Chondrocyte (in vitro differentiated cells): ENCODE data around the gene IKBKG. TPM values are rescaled to one million over a fixed set of nuclear protein-coding genes. Genes with fewer than 3 reads are reported as not detected.
A peak's percentile ranks its signal among the peaks of the same experiment; 100 is the strongest.

Source experiments
- DNase-seq: peaks from one replicate; pipeline ENCODE4 v3.0.0; 2021; ENCODE audit warnings: mixed read lengths, low spot score
- H3K27ac Mint-ChIP-seq: one replicate; pipeline ENCODE4 v1.8.0; 2021; ENCODE audit warnings: mild to moderate bottlenecking, moderate library complexity, mixed read lengths; ENCODE audit not compliant: unreplicated experiment
- H3K27me3 Mint-ChIP-seq: 2 replicates; pipeline ENCODE4 v1.8.0; 2021; ENCODE audit warnings: low read depth, mixed read lengths
- H3K36me3 Mint-ChIP-seq: 2 replicates; pipeline ENCODE4 v1.8.0; 2021; ENCODE audit warnings: low read depth, mixed read lengths
- H3K4me1 Mint-ChIP-seq: 2 replicates; pipeline ENCODE4 v1.8.0; 2021; ENCODE audit warnings: low read depth, mild to moderate bottlenecking, mixed read lengths
- H3K4me3 Mint-ChIP-seq: one replicate; pipeline ENCODE4 v1.8.0; 2021; ENCODE audit warnings: mild to moderate bottlenecking, moderate library complexity, mixed read lengths; ENCODE audit not compliant: unreplicated experiment
- H3K9me3 Mint-ChIP-seq: 2 replicates; pipeline ENCODE4 v1.8.0; 2021; ENCODE audit warnings: low read depth, mixed read lengths
- total RNA-seq: library from RNA; stranded (reverse); gene quantifications from 3 replicates; pipeline ENCODE4 v1.2.1, GENCODE V29; 2021
- TF ChIP-seq, protein P1 (sequence below): fragments of 200-600 bp; sonication (generic); IDR thresholded peaks from 2 replicates; pipeline ENCODE4 v1.5.0; 2021; ENCODE audit warnings: antibody characterized with exemption, mild to moderate bottlenecking, moderate library complexity

Gene IKBKG
- total RNA-seq, 1 donor from 2014 or later: 22.4 TPM

DNA sequence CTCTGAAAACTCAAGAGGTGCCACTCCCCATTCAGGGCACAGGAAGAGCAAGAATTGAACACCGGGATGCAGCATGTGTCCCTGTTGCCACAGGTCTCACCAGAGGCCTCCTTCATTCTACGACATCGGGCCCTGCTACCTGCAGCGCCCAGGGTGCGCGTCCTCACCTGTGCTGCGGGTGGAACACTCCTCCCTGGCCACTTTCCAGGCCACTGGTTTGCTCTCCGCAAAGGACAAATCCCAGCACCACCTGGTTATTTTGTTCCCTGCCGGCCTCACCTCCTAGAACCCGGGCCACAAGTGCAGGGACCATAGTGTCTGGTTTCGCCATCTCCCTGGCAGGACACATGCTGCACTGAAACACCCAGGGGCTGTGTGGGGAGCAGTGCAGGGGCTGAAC, 17.1 kb upstream of the IKBKG start:
- H3K36me3 Mint-ChIP-seq: peaks cover 6% of the 10 kb centered on the region
- H3K4me1 Mint-ChIP-seq: peaks cover 26% of the 10 kb centered on the region
- DNase-seq: no peak
- no peaks in the 10 kb centered on the region for H3K27me3 Mint-ChIP-seq
- TF ChIP-seq, protein P1, sequence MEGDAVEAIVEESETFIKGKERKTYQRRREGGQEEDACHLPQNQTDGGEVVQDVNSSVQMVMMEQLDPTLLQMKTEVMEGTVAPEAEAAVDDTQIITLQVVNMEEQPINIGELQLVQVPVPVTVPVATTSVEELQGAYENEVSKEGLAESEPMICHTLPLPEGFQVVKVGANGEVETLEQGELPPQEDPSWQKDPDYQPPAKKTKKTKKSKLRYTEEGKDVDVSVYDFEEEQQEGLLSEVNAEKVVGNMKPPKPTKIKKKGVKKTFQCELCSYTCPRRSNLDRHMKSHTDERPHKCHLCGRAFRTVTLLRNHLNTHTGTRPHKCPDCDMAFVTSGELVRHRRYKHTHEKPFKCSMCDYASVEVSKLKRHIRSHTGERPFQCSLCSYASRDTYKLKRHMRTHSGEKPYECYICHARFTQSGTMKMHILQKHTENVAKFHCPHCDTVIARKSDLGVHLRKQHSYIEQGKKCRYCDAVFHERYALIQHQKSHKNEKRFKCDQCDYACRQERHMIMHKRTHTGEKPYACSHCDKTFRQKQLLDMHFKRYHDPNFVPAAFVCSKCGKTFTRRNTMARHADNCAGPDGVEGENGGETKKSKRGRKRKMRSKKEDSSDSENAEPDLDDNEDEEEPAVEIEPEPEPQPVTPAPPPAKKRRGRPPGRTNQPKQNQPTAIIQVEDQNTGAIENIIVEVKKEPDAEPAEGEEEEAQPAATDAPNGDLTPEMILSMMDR: no peak
- H3K9me3 Mint-ChIP-seq: no peaks in the 10 kb centered on the region
- H3K4me3 Mint-ChIP-seq: no peak overlapping the region
- H3K27ac Mint-ChIP-seq: peak overlapping the region; percentile 17

DNA sequence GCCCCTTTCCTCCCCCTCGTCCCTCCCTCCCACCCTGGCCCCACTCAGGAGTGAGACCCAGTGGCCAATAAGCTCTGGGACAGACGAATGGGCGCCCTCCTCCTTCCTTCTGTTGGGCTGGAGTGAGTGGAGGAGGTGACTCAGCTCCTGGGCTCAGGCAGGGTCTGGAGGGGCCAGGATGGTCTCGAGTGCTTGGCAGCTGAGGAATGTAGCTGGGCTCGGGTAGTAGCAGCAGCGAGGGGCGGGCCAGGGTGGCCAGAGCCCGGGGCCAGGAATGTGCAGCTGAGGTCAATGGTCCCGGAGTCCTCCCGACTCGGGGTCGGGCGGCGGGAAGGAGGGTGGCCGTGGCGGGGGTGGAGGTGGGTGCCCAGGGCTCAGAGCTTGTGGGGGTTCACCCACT, 15.8 kb upstream of the IKBKG start:
- TF ChIP-seq, protein P1: no peak
- Mint-ChIP-seq H3K27me3 (no peaks in the 10 kb centered on the region), H3K9me3 (no peaks in the 10 kb centered on the region), H3K27ac (peak overlapping the region; percentile 66), H3K36me3 (peaks cover 6% of the 10 kb centered on the region), H3K4me3 (no peak overlapping the region), H3K4me1 (peaks cover 26% of the 10 kb centered on the region)
- no peak for DNase-seq

DNA sequence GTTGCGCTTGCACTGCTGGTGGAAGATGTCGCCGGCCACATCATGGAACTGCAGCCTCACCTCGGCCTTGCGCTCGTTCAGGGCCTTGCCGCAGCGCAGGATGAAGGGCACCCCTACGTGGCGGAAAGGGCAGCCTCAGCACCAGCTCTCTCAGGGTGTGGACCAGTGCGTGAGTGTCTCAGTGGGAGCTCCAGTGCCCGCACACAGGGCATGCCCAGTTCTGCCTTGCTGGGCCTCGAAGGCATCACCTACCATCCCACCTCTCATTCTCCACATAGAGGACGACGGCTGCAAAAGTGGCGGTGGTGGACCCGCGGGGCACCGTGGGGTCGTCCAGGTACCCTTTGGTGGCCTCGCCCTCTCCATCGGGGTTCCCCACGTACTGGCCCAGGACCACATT, 14.7 kb upstream of the IKBKG start:
- no peak overlapping the region for H3K4me3 Mint-ChIP-seq
- no peak for DNase-seq
- H3K9me3 Mint-ChIP-seq: no peaks in the 10 kb centered on the region
- peaks cover 15% of the 10 kb centered on the region for H3K4me1 Mint-ChIP-seq
- H3K27me3 Mint-ChIP-seq: no peaks in the 10 kb centered on the region
- TF ChIP-seq, protein P1: no peak
- H3K36me3 Mint-ChIP-seq: peaks cover 6% of the 10 kb centered on the region
- H3K27ac Mint-ChIP-seq: no peak overlapping the region

DNA sequence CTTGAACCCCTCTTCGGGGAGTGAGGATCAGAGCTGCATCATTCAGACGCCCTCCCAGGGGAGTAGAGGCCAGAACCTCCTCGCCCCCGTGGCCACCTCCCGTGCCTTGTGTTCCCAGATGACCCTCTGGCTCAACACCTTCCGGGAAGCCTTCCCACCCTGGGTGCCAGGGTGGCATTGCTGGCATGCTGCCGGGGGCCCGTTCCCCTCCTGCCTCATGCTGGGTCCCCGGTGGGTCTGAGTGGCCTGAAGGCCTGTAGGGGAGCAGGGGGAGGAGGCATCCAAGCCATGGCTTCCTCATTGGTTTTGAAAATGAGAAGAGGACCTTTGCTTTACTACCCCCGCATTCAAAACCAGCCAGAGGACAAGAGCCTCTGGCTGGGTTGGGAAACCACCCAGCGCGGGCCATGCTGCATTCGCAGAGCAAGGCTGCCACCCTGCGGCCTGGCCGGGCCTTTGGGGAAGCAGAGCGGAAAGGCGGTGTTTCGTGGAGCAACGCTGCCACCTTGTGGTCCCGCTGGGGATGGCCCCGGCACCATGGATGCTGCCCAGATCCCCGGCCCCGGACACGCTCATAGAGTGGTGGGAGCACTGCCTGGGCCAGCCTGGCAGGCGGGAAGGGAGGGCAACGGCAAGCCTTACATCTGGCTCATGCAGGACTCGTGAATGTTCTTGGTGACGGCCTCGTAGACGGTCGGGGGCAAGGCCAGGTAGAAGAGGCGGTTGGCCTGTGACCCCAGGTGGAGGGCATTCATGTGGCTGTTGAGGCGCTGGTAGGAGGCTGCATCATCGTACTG, 12.7 kb upstream of the IKBKG start:
- no peak for DNase-seq
- Mint-ChIP-seq H3K4me1 (peaks cover 17% of the 10 kb centered on the region), H3K36me3 (peaks cover 6% of the 10 kb centered on the region), H3K27ac (peak overlapping the region; percentile 17), H3K9me3 (no peaks in the 10 kb centered on the region), H3K27me3 (no peaks in the 10 kb centered on the region), H3K4me3 (no peak overlapping the region)
- TF ChIP-seq, protein P1: peak; percentile 94

DNA sequence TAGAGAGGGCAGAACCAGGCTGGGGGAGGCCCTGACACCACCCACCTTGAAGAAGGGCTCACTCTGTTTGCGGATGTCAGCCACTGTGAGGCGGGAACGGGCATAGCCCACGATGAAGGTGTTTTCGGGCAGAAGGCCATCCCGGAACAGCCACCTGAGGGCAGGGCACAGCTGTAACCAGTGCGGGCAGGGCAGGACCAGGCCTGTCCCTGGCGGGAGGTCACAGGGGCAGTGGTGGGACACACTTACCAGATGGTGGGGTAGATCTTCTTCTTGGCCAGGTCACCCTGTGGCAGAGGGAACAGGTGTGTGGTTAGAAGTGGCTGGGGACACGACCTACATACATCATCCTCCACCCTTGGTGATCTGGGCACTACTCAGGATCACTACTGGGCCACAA, 11.5 kb upstream of the IKBKG start:
- Mint-ChIP-seq H3K4me1 (peaks cover 19% of the 10 kb centered on the region), H3K36me3 (peaks cover 6% of the 10 kb centered on the region), H3K27ac (no peak overlapping the region), H3K9me3 (no peaks in the 10 kb centered on the region), H3K4me3 (no peak overlapping the region), H3K27me3 (no peaks in the 10 kb centered on the region)
- TF ChIP-seq, protein P1: no peak
- no peak for DNase-seq
